Sigmoid colon (tissue), 7 donors: Measurements from ENCODE around the gene PPIAL4G. TPM values are rescaled to one million over a fixed set of nuclear protein-coding genes. Genes with fewer than 3 reads are reported as not detected.
"Not testable (repeated sequence)": the region's sequence is repeated elsewhere in the genome, so short reads cannot be mapped to it uniquely, and the experiment has no call there.

ENCODE experiments used
- DNase-seq: peaks from one replicate; pipeline ENCODE4 v3.0.0-alpha.2; 2019
- H3K27ac ChIP-seq, 4 donors: fragments of 200-600 bp; sonication (generic); one replicate each; pipeline ENCODE4 v1.5.1; 2016 to 2019; ENCODE audit warnings: mild to moderate bottlenecking in 1 of 4
- H3K27me3 ChIP-seq, 3 donors: fragments of 200-600 bp; sonication (generic); one replicate each; pipeline ENCODE4 v1.5.1; 2019; ENCODE audit warnings: mild to moderate bottlenecking in 1 of 3
- H3K36me3 ChIP-seq, 4 donors: fragments of 200-600 bp; sonication (generic); one replicate each; pipeline ENCODE4 v1.5.1; 2016 to 2019
- H3K4me1 ChIP-seq, 4 donors: fragments of 200-600 bp; sonication (generic); one replicate each; pipeline ENCODE4 v1.5.1; 2017 to 2019
- H3K4me3 ChIP-seq, 4 donors: fragments of 200-600 bp; sonication (generic); one replicate each; pipeline ENCODE4 v1.5.1; 2017 to 2019; ENCODE audit warnings: mild to moderate bottlenecking in 2 of 4, moderate library complexity in 1 of 4
- H3K9me3 ChIP-seq, 4 donors: fragments of 200-600 bp in 3 of 4; sonication (generic) in 3 of 4; one replicate each; pipeline versions ENCODE4 v1.5.1 to v1.6.1; 2013 to 2019
- CTCF ChIP-seq, 4 experiments: fragments of 450-650 bp in 3 of 4; fragments of 200-600 bp in 1 of 4; IDR thresholded peaks; one replicate each; pipeline ENCODE4 v1.5.1; 2016 to 2019; ENCODE audit warnings: antibody characterized with exemption in 4 of 4, mild to moderate bottlenecking in 3 of 4, moderate library complexity in 2 of 4
- POLR2A ChIP-seq, 2 donors: fragments of 450-650 bp; IDR thresholded peaks; one replicate each; pipeline ENCODE4 v1.6.1; 2016; ENCODE audit warnings: antibody characterized with exemption in 2 of 2, mild to moderate bottlenecking in 2 of 2, moderate library complexity in 2 of 2
- POLR2AphosphoS5 ChIP-seq, 4 donors: sonication (generic); formaldehyde crosslinking; IDR thresholded peaks; one replicate each; pipeline ENCODE4 v1.6.1; 2017; ENCODE audit warnings: antibody characterized with exemption in 4 of 4
- WGBS, 2 donors: extraction: QIAGEN DNeasy Blood & Tissue Kit; methylation state at CpG; one replicate each; pipeline ENCODE4 v1.1.7; 2013; 5-methylcytosine and 5-hydroxymethylcytosine counted together
- intact Hi-C: fragments of 100-400 bp; cut with DNase I; formaldehyde crosslinking; loops from one replicate; pipeline ENCODE4 v1.15.1; 2023
- polyA plus RNA-seq, 3 donors: library from polyadenylated mRNA; stranded (reverse); fragments of 200-250 nt; gene quantifications; one replicate each; pipeline ENCODE4 v1.2.3, GENCODE V29; 2013
- total RNA-seq, 4 donors: library from RNA; depleted of rRNA; stranded (reverse); fragments of >200 nt; gene quantifications; one replicate each; pipeline ENCODE4 v1.1.0, GENCODE V29; 2016
- donor health status: healthy with polysubstance abuse.
- donor health status: Bipolar disorder and iron deficiency.
- donor health status: healthy.

Gene PPIAL4G
- total RNA-seq: under 1 TPM in 2 of 4 donors, not detected in 2; 0.14 to 0.28 TPM
- polyA plus RNA-seq: under 1 TPM in 1 of 3 donors, not detected in 2; 0.09 TPM

- DNase-seq, H3K27ac ChIP-seq, H3K9me3 ChIP-seq, intact Hi-C loops, H3K27me3 ChIP-seq, H3K4me3 ChIP-seq, H3K36me3 ChIP-seq, H3K4me1 ChIP-seq: not testable (repeated sequence)
- WGBS, 2 donors: 96% methylated on average over 12 of the region's 12 CpGs
Measured at GRCh38 chr1:148483029-148483428, at the start of gene PPIAL4G. TSS of gene PPIAL4G (minus strand) at chr1:148483302. CDS start at chr1:148483252, 50 bp downstream.

GRCh38 chr1:148532158-148532557 lies 49.1 kb upstream of the PPIAL4G start:
- DNase-seq, intact Hi-C loops, H3K36me3 ChIP-seq, H3K4me1 ChIP-seq, H3K9me3 ChIP-seq, H3K27me3 ChIP-seq, H3K4me3 ChIP-seq, H3K27ac ChIP-seq: not testable (repeated sequence)
- WGBS, 2 donors: 86 to 87% methylated on average over 3 of the region's 4 CpGs

GRCh38 chr1:148529101-148529567 lies 46.0 kb upstream of the PPIAL4G start:
- WGBS, 2 donors: 1 to 5% methylated on average over 24 to 25 of the region's 25 CpGs
- Histone ChIP-seq H3K27ac (peak overlapping the region; percentile 37 to 71 (median 62)), H3K4me3 (peak overlapping the region; percentile 12 to 38 (median 28))
- DNase-seq: peak; percentile 76
- intact Hi-C loops, H3K9me3 ChIP-seq, H3K27me3 ChIP-seq, H3K4me1 ChIP-seq, H3K36me3 ChIP-seq: not testable (repeated sequence)
- peak in 1 of 4 donors; percentile 32 for TF ChIP-seq POLR2AphosphoS5 (IDR thresholded peaks at IDR 0.05)

GRCh38 chr1:148528591-148528990 lies 45.5 kb upstream of the PPIAL4G start:
- WGBS, 2 donors: 0 to 2% methylated on average over 5 of the region's 24 CpGs
- H3K9me3 ChIP-seq, intact Hi-C loops, H3K4me1 ChIP-seq, H3K36me3 ChIP-seq, DNase-seq, H3K27me3 ChIP-seq: not testable (repeated sequence)
- H3K4me3 ChIP-seq: peak overlapping the region; percentile 12 to 38 (median 28)
- peak overlapping the region; percentile 37 to 71 (median 62) for H3K27ac ChIP-seq
- TF ChIP-seq CTCF (IDR thresholded peaks at IDR 0.05): peak in 1 of 4 experiments; percentile 15

GRCh38 chr1:148526587-148526986 lies 43.5 kb upstream of the PPIAL4G start:
- intact Hi-C loops, H3K4me3 ChIP-seq, DNase-seq, H3K36me3 ChIP-seq, H3K9me3 ChIP-seq, H3K27me3 ChIP-seq, H3K4me1 ChIP-seq, H3K27ac ChIP-seq: not testable (repeated sequence)
- 56 to 91% methylated on average over 2 of the region's 2 CpGs for WGBS, 2 donors

GRCh38 chr1:148523205-148524144 lies 40.4 kb upstream of the PPIAL4G start:
- Histone ChIP-seq H3K4me3 (peak overlapping the region; percentile 29 to 49 (median 45)), H3K27ac (peak overlapping the region; percentile 79 to 82 (median 80))
- H3K36me3 ChIP-seq, H3K4me1 ChIP-seq, H3K27me3 ChIP-seq, H3K9me3 ChIP-seq, intact Hi-C loops, DNase-seq: not testable (repeated sequence)
- 26 to 49% methylated on average over 18 to 20 of the region's 35 CpGs for WGBS, 2 donors

- H3K9me3 ChIP-seq, H3K4me1 ChIP-seq, H3K27me3 ChIP-seq, intact Hi-C loops, H3K36me3 ChIP-seq: not testable (repeated sequence)
- DNase-seq: peak; percentile 96
- H3K4me3 ChIP-seq: peak overlapping the region; percentile 29 to 49 (median 45)
- peak; percentile 97 to 98 for TF ChIP-seq POLR2A (IDR thresholded peaks at IDR 0.05)
- peak; percentile 97 to 100 (median 98) for TF ChIP-seq POLR2AphosphoS5 (IDR thresholded peaks at IDR 0.05)
- WGBS, 2 donors: 1% methylated on average over 30 of the region's 30 CpGs
- H3K27ac ChIP-seq: peak overlapping the region; percentile 79 to 82 (median 80)
Measured at GRCh38 chr1:148522561-148523204, 39.6 kb upstream of the PPIAL4G start.
